HG03439 (cell line): ENCODE results near the gene SMIM10L2A.
"Not testable (repeated sequence)": the region's sequence is repeated elsewhere in the genome, so short reads cannot be mapped to it uniquely, and the experiment has no call there.

ENCODE experiments used
- ATAC-seq: cut with Tn5 transposase; IDR thresholded peaks from one replicate; pipeline ENCODE4 v1.9.1; 2021; ENCODE audit warnings: mild to moderate bottlenecking, moderate library complexity; ENCODE audit not compliant: unreplicated experiment

The SMIM10L2A gene

GRCh38 chrX:135421537-135421931 is 210 bp upstream of the SMIM10L2A start:
- ATAC-seq, result peak; percentile 90

DNA sequence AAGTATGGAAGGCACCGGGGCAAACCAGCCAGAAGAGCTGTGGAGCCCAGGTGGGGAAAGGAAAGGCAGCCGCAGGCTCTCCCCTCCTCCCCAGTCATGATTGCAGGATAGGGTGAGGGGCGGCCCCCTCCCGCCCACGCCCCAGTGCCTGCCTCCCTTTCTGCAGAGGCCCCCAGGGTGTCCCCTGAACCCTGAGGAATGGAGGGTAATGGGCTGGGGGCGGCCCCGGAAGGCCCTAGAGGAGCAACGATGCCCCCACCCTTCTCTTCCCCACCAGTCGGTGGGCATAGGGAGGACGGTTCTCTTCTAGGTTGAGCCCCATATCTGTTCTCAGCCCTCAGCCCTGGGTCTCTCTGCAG is 1.0 kb downstream of the SMIM10L2A start:
- not testable (repeated sequence) for ATAC-seq

GRCh38 chrX:135423173-135423864 is 1.6 kb downstream of the SMIM10L2A start:
- not testable (repeated sequence) for ATAC-seq

DNA sequence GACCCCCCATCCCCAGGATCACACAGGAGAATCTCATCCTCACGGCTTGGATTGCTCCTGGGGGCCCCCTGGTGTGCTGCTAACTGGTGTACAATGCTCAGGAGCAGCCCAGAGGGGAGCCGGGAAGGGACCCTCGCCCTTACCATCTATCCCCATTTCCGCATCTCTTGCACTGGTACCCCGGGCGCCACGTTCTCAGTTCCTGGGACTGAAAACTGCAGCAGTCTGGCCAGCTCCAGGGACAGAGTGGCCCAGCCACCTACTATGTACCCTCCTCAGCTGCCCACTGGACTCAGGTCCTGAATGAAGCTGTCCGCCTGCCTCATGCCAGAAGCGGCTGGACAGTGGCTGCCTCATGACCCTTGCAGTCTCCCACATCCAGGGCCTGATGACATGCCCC is 2.7 kb downstream of the SMIM10L2A start:
- ATAC-seq, result no peak

DNA sequence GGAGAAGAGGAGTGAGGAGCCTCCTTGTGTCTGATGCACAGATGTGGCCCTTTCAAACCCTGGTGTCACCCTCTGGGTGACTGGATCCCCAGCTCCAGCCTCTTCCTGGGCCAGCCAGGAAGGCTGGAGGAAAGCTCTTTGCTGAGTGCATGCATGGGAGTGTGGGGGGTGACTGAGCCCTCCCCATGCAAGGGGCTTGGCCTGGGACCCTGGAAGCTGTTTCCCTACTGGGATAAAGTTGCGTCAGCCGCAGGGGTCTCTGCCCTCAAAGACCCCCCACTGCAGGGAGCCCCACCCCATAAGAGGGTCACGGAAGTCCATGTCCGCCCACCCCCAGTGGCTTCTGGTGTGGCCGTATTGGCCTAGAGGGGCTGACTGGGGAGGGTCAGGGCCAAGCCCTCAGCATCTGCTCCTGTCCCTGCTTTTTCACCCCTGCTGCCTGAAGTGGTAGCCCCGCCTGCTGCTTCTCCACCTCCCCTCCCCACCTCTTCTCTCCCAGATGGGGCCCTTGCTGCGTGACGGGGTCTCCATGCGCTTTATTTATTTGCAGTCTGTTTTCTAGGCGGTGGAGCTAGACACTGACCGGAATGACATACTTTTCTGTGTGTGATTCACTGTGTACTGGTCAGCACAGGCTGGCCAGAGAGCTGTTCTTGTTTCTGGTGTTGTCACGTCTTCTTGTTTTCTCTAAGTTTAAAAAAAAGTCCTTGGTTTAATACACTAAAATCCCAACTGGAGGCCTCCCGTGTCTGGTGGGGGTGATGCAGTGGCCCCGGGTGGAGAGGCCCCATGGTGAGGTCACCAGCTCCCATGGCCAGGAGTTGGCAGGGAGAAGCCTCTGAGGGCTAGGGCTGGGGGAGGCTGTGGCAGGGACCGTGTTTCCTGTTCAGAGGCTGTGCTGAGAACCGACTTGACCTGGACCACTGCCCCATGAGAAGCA is 3.6 kb downstream of the SMIM10L2A start:
- no peak for ATAC-seq

GRCh38 chrX:135429429-135429828 is 7.7 kb downstream of the SMIM10L2A start:
- ATAC-seq, result no peak

DNA sequence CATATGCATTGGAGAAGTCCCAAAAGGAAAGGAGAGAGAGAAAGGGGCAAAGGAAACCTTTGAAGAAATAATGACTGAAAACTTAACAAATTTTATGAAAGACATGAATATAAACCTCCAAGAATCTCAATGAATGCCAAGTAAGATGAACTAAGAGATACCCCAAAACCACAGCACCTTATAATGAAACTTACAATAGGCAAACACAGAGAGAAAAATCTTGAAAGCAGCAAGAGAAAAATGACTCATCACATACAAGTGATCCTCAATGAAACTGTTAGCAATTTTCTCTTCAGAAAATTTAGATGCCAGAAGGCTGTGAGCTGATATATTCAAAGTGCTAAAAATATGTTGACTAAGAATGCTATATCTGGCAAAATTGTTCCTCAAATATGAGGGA is 10.1 kb downstream of the SMIM10L2A start:
- ATAC-seq, result no peak

GRCh38 chrX:135432453-135432852 is 10.7 kb downstream of the SMIM10L2A start:
- ATAC-seq, result no peak

DNA sequence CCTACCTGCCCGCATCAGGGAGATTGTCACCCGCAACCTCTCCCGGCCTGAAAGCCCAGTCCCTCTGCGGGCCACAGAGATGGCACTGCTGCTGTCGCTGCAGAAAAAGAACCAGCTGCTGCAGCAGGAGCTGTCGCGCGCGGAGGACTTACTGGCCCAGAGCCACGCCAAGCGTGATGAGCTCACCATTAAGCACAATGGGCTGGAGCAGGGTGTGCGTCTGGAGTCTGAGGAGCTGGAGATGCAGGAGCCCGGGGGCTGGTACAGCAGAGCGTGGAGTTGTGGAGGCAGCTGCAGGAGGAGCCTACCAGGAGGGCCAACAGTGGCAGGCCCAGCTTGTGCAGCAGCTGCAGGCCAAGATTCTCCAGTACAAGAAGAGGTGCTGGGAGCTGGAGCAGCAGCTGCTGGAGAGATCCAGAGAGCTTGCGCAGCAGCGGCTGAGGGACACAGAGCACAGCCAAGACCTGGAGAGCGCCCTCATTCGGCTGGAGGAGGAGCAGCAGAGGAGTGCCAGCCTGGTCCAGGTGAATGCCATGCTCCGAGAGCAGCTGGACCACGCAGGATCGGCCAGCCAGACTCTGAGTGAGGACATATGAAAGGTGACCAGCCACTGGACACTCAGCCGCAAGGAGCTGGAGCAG is 11.3 kb downstream of the SMIM10L2A start:
- no peak for ATAC-seq

GRCh38 chrX:135433531-135434257 is 11.9 kb downstream of the SMIM10L2A start:
- no peak for ATAC-seq

DNA sequence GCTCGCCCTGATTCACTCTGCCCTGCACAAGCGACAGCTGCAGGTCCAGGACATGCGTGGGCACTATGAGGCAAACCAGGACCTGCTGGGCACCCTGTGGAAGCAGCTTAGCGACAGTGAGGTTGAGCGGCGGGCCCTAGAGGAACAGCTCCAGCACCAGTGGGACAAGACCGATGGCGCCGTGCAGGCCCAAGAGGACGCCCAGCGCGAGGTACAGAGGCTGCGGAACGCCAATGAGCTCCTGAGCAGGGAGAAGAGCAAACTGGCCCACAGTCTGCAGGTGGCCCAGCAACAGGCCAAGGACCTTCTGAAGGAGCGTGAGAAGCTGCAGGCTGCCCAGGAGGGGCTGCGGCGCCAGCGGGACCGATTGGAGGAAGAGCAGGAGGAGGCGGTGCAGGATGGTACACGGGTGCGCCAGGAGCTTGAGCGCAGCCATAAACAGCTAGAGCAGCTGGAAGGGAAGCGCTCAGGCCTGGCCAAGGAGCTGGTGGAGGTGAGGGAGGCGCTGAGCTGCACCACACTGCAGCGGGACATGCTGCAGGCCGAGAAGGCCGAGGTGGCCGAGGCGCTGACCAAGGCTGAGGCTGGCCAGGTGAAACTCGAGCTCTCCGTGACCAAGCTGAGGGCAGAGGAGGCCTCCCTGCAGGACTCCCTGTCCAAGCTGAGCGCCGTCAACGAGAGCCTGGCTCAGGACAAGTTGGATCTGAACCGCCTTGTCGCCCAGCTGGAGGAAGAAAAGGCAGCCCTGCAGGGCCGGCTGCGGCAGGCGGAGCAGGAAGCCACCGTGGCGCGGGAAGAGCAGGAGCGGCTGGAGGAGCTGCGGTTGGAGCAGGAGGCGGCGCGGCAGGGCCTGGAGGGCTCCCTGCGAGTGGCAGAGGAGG is 12.8 kb downstream of the SMIM10L2A start:
- no peak for ATAC-seq

- no peak for ATAC-seq
These were observed 13.6 kb downstream of the SMIM10L2A start for GRCh38 chrX:135435139-135435922.

DNA sequence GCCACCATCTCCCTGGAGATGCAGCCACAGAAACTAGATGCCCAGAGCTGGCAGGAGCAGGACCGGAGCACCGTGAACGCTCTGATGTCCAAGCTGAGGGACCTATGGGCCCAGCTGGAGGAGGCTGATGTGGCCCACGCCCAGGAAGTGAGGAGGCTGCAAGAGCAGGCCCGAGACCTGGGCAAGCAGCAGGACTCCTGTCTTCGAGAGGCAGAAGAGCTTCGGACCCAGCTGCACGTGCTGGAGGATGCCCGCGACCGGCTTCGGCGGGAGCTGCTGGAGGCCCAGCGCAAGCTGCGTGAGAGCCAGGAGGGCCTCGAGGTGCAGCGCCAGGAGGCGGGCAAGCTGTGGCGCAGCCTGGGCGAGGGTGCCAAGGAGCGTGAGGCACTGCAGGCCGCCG is 14.2 kb downstream of the SMIM10L2A start:
- ATAC-seq, result no peak

- ATAC-seq, result no peak
These were observed 14.7 kb downstream of the SMIM10L2A start for GRCh38 chrX:135436456-135436855.

GRCh38 chrX:135436966-135437866 is 15.5 kb downstream of the SMIM10L2A start:
- ATAC-seq, result no peak

DNA sequence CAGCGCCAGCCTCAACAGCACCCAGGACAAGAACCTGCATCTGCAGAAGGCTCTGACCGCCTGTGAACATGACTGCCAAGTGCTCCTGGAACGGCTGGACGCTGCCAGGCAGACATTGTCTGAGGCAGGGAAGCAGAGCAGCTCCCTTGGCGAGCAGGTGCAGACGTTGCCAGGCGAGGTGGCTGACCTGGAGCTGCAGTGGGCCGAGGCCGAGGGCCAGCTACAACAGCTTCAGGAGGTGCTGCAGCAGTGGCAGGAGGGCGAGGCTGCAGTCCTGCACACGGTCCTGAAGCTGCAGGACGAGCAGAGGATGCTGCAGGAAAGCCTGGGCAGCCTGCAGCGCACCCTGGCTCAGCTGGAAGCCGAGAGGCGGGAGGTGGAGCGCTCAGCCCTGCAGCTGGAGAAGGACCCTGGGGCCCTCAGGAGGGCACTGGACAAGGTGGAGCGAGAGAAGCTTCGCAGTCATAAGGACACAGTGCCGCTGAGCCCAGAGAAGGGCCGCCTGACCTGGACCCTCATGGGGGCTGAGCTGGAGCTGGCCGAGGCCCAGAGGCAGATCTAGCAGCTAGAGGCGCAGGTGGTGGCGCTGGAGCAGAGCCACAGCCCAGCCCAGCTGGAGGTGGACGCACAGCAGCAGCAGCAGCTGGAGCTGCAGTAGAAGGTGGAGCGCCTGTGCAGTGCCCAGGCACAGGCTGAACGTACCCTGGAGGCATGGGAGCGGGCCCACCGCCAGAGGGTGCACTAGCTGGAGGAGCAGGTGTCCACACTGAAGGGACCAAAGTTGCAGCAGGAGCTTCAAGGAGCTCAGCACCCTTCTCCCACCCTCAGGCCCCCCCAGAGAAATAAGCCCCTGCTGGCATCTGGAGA is 16.4 kb downstream of the SMIM10L2A start:
- no peak for ATAC-seq

DNA sequence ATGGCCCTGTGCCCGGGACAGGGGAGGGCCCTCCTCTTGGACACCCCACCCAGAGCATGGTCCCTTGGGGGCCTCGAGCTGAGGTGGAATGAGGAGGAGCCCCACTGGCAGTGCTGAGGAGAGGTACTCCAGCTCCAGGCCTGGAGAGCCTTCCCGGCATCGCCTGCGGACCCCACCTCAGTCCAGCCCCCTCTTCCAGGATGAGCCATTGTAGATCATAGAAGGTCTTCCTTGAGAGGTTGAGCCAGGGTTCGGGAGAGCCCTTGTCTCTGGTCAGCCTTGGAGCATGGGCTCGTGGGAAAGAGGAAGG is 16.9 kb downstream of the SMIM10L2A start:
- no peak for ATAC-seq
